ENCODE measurements around the gene GNB1. TPM values are rescaled to one million over a fixed set of nuclear protein-coding genes. Genes with fewer than 3 reads are reported as not detected.
A peak's percentile ranks its signal among the peaks of the same experiment; 100 is the strongest.

Gene GNB1
- total and polyA plus RNA-seq, 9 of the 15 experiments (the other 6 are each of a cell fraction or from before 2014, with no cell fraction given), result 34.3 to 388 (median 114) TPM

DNA sequence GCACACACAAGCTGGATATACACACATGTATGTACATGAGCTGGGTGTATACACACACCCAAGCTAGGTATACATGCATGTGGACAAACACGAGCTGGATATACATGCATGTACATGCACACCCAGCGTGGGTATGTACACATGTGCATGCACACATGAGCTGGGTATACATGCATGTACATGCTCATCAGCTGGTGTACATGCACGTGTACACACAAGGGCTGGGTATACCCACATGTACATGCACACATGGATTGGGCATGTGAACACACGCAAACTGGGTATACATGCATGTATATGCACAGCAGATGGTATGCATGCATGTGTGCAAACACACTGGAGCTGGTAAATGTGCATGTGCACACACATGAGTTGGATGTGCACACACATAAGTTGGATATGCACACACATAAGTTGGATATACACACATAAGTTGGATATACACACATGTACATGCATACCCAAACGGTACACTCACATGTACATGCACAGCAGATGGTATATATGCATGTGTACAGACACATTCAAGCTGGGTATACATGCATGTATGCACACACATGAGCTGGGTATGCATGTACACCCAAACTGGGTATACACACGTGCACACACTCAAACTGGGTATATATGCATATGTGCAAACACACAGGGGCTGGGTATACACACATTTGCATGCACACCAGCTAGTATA, 7.5 kb upstream of the GNB1 start (continued):
- TF ChIP-seq SMAD3 (CRISPR knock-in tag; conservative IDR thresholded peaks at IDR 0.05), result no peak
- TF ChIP-seq, protein P1, sequence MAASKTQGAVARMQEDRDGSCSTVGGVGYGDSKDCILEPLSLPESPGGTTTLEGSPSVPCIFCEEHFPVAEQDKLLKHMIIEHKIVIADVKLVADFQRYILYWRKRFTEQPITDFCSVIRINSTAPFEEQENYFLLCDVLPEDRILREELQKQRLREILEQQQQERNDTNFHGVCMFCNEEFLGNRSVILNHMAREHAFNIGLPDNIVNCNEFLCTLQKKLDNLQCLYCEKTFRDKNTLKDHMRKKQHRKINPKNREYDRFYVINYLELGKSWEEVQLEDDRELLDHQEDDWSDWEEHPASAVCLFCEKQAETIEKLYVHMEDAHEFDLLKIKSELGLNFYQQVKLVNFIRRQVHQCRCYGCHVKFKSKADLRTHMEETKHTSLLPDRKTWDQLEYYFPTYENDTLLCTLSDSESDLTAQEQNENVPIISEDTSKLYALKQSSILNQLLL (CRISPR knock-in tag; IDR thresholded peaks at IDR 0.05; ENCODE audit: borderline replicate concordance), result no peak
- TF ChIP-seq RBM22 (IDR thresholded peaks at IDR 0.05; ENCODE audit: low read depth, low read length, poor library complexity, severe bottlenecking), result no peak
- no peak for TF ChIP-seq BCL6 (CRISPR knock-in tag; IDR thresholded peaks at IDR 0.05)
- TF ChIP-seq, protein P2, sequence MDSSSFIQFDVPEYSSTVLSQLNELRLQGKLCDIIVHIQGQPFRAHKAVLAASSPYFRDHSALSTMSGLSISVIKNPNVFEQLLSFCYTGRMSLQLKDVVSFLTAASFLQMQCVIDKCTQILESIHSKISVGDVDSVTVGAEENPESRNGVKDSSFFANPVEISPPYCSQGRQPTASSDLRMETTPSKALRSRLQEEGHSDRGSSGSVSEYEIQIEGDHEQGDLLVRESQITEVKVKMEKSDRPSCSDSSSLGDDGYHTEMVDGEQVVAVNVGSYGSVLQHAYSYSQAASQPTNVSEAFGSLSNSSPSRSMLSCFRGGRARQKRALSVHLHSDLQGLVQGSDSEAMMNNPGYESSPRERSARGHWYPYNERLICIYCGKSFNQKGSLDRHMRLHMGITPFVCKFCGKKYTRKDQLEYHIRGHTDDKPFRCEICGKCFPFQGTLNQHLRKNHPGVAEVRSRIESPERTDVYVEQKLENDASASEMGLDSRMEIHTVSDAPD (CRISPR knock-in tag; IDR thresholded peaks at IDR 0.05), result no peak
- TF ChIP-seq, protein P3, sequence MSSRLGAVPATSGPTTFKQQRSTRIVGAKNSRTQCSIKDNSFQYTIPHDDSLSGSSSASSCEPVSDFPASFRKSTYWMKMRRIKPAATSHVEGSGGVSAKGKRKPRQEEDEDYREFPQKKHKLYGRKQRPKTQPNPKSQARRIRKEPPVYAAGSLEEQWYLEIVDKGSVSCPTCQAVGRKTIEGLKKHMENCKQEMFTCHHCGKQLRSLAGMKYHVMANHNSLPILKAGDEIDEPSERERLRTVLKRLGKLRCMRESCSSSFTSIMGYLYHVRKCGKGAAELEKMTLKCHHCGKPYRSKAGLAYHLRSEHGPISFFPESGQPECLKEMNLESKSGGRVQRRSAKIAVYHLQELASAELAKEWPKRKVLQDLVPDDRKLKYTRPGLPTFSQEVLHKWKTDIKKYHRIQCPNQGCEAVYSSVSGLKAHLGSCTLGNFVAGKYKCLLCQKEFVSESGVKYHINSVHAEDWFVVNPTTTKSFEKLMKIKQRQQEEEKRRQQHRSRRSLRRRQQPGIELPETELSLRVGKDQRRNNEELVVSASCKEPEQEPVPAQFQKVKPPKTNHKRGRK (tag; IDR thresholded peaks at IDR 0.05), result no peak
- TF ChIP-seq SIN3A (IDR thresholded peaks at IDR 0.05; ENCODE audit: borderline replicate concordance in 2 of 2, control insufficient read depth in 1 of 2, low read depth in 2 of 2, low read length in 2 of 2), result no peak
- TF ChIP-seq, protein P4, sequence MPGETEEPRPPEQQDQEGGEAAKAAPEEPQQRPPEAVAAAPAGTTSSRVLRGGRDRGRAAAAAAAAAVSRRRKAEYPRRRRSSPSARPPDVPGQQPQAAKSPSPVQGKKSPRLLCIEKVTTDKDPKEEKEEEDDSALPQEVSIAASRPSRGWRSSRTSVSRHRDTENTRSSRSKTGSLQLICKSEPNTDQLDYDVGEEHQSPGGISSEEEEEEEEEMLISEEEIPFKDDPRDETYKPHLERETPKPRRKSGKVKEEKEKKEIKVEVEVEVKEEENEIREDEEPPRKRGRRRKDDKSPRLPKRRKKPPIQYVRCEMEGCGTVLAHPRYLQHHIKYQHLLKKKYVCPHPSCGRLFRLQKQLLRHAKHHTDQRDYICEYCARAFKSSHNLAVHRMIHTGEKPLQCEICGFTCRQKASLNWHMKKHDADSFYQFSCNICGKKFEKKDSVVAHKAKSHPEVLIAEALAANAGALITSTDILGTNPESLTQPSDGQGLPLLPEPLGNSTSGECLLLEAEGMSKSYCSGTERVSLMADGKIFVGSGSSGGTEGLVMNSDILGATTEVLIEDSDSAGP (CRISPR knock-in tag; IDR thresholded peaks at IDR 0.05), result 0 out of 2 replicates have a peak, but pooled peaks have one; percentile 9
- no peak for TF ChIP-seq MAFF (IDR thresholded peaks at IDR 0.05; ENCODE audit: low read length)
- no peak for TF ChIP-seq PRPF4 (IDR thresholded peaks at IDR 0.05; ENCODE audit: insufficient read depth, low read depth, low read length, poor library complexity, severe bottlenecking)
- TF ChIP-seq JUN (IDR thresholded peaks at IDR 0.05; ENCODE audit: borderline replicate concordance, low read depth, low read length), result no peak
- no peak for TF ChIP-seq JUN (CRISPR knock-in tag; IDR thresholded peaks at IDR 0.05; ENCODE audit: borderline replicate concordance)
- TF ChIP-seq KAT8 (IDR thresholded peaks at IDR 0.05; ENCODE audit: low read depth), result no peak
- peak; percentile 94 for TF ChIP-seq ARID2 (IDR thresholded peaks at IDR 0.05)
